Loucy (cell line): ENCODE results near the gene ATP1A1.

Experiments used
- EZH2phosphoT487 ChIP-seq: fragments of 200-600 bp; IDR thresholded peaks from 2 replicates; pipeline ENCODE4 v1.6.1; 2018; ENCODE audit warnings: antibody characterized with exemption, mild to moderate bottlenecking, moderate library complexity, borderline replicate concordance
- TF ChIP-seq, protein P1 (sequence below): fragments of 200-600 bp; sonication (generic); conservative IDR thresholded peaks from 2 replicates; pipeline ENCODE4 v1.5.1; 2014; ENCODE audit warnings: mild to moderate bottlenecking, antibody characterized with exemption, low read length

- TF ChIP-seq, protein P1, sequence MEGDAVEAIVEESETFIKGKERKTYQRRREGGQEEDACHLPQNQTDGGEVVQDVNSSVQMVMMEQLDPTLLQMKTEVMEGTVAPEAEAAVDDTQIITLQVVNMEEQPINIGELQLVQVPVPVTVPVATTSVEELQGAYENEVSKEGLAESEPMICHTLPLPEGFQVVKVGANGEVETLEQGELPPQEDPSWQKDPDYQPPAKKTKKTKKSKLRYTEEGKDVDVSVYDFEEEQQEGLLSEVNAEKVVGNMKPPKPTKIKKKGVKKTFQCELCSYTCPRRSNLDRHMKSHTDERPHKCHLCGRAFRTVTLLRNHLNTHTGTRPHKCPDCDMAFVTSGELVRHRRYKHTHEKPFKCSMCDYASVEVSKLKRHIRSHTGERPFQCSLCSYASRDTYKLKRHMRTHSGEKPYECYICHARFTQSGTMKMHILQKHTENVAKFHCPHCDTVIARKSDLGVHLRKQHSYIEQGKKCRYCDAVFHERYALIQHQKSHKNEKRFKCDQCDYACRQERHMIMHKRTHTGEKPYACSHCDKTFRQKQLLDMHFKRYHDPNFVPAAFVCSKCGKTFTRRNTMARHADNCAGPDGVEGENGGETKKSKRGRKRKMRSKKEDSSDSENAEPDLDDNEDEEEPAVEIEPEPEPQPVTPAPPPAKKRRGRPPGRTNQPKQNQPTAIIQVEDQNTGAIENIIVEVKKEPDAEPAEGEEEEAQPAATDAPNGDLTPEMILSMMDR = no peak
- TF ChIP-seq EZH2phosphoT487 = no peak
Observed at GRCh38 chr1:116347696-116348095, 25.3 kb upstream of the ATP1A1 start.
